OCI-LY7 (cell line): Measurements from ENCODE around the gene CCL3. TPM values are rescaled to one million over a fixed set of nuclear protein-coding genes. Genes with fewer than 3 reads are reported as not detected.

Experiments used
- BruUV-seq: library from RNA; stranded (reverse); fragments of 400-500 nt; replicated peaks from 2 replicates; lab custom pipeline; 2021; lab: Mats Ljungman, UMichigan
- CTCF ChIA-PET: fragments of 300-600 bp; sonication (Branson Sonifier 250); formaldehyde crosslinking; loops from one replicate; lab custom pipeline; 2022; ENCODE audit warnings: antibody characterized with exemption; ENCODE audit not compliant: unreplicated experiment; lab: Charles Lee
- POLR2A ChIA-PET: fragments of 300-600 bp; sonication (Branson Sonifier 250); formaldehyde crosslinking; loops from one replicate; lab custom pipeline; 2022; ENCODE audit warnings: antibody characterized with exemption; lab: Charles Lee
- DNase-seq: peaks from one replicate; pipeline ENCODE4 v3.0.0-alpha.2; 2015; ENCODE audit warnings: low spot score
- H2AFZ ChIP-seq: fragments of 200-600 bp; sonication (generic), shearing (Covaris generic); 2 replicates; pipeline ENCODE4 v1.6.1; 2014; ENCODE audit warnings: mild to moderate bottlenecking, antibody characterized with exemption, low read length, moderate library complexity
- H3K27ac ChIP-seq: fragments of 200-600 bp; sonication (generic); 2 replicates; pipeline ENCODE4 v1.5.1; 2014; ENCODE audit warnings: mixed run types, low read depth, mild to moderate bottlenecking, moderate library complexity, low read length, inconsistent platforms; ENCODE audit not compliant: poor library complexity, severe bottlenecking
- H3K36me3 ChIP-seq: fragments of 200-600 bp; sonication (generic); 2 replicates; pipeline ENCODE4 v1.6.1; 2014; ENCODE audit warnings: mild to moderate bottlenecking, antibody characterized with exemption, low read length, moderate library complexity, mixed read lengths; ENCODE audit not compliant: insufficient read depth
- H3K4me1 ChIP-seq: fragments of 200-600 bp; sonication (generic); 2 replicates; pipeline ENCODE4 v1.5.1; 2014; ENCODE audit warnings: mild to moderate bottlenecking, low read length; ENCODE audit not compliant: insufficient read depth, poor library complexity, severe bottlenecking
- H3K4me2 ChIP-seq: fragments of 200-600 bp; sonication (generic); 2 replicates; pipeline ENCODE4 v1.6.1; 2014; ENCODE audit warnings: mild to moderate bottlenecking, low read length
- H3K4me3 ChIP-seq: fragments of 200-600 bp; sonication (generic); 2 replicates; pipeline ENCODE4 v1.5.1; 2014; ENCODE audit warnings: mild to moderate bottlenecking, low read depth, low read length; ENCODE audit not compliant: poor library complexity, severe bottlenecking
- H3K79me2 ChIP-seq: fragments of 200-600 bp; sonication (generic); 2 replicates; pipeline ENCODE4 v1.6.1; 2016; ENCODE audit warnings: low read depth, mild to moderate bottlenecking, low read length, moderate library complexity, mixed read lengths; ENCODE audit not compliant: insufficient read depth
- H3K9me2 ChIP-seq: fragments of 200-600 bp; sonication (generic); 2 replicates; pipeline ENCODE4 v1.6.1; 2016; ENCODE audit warnings: mild to moderate bottlenecking, low read length, mixed read lengths; ENCODE audit not compliant: insufficient read depth
- H3K9me3 ChIP-seq: fragments of 200-600 bp; sonication (generic); 2 replicates; pipeline ENCODE4 v1.6.1; 2014; ENCODE audit warnings: mild to moderate bottlenecking, mixed run types, low read length, mixed read lengths
- H4K20me1 ChIP-seq: fragments of 200-600 bp; sonication (generic); 2 replicates; pipeline ENCODE4 v1.6.1; 2014; ENCODE audit warnings: mild to moderate bottlenecking, antibody characterized with exemption, low read length, moderate library complexity, mixed read lengths; ENCODE audit not compliant: insufficient read depth
- EZH2phosphoT487 ChIP-seq: fragments of 200-600 bp; sonication (generic); IDR thresholded peaks from 2 replicates; pipeline ENCODE4 v1.6.1; 2018; ENCODE audit warnings: low read depth, borderline replicate concordance, mild to moderate bottlenecking, mixed run types, antibody characterized with exemption, low read length, moderate library complexity, mixed read lengths
- intact Hi-C: fragments of 100-400 bp; cut with micrococcal nuclease; formaldehyde crosslinking; loops from one replicate; pipeline ENCODE4 v1.10.0; 2022; ENCODE audit not compliant: unreplicated experiment
- total RNA-seq, 2 experiments: library from RNA; depleted of rRNA in 1 of 2; stranded (reverse); fragments of >200 nt in 1 of 2; shearing (Covaris generic) in 1 of 2; gene quantifications; 2 replicates each; pipeline ENCODE4 v1.2.3, GENCODE V29; 2014 to 2022
- TF ChIP-seq, protein P1 (sequence below): fragments of 200-600 bp; sonication (generic); conservative IDR thresholded peaks from 2 replicates; pipeline ENCODE4 v1.5.1; 2014; ENCODE audit warnings: mild to moderate bottlenecking, antibody characterized with exemption, low read length, moderate library complexity, mixed read lengths

Gene CCL3
- total RNA-seq, 2 experiments from 2014 or later = not detected

- Histone ChIP-seq H3K9me2 (no peaks in the 10 kb centered on the region), H3K27ac (no peak overlapping the region), H3K36me3 (no peaks in the 10 kb centered on the region), H3K4me2 (no peak overlapping the region), H3K4me1 (no peaks in the 10 kb centered on the region), H4K20me1 (no peaks in the 10 kb centered on the region), H3K4me3 (no peak overlapping the region), H2AFZ (no peak overlapping the region), H3K9me3 (no peaks in the 10 kb centered on the region), H3K79me2 (no peaks in the 10 kb centered on the region)
- TF ChIP-seq EZH2phosphoT487 = no peak
- TF ChIP-seq, protein P1, sequence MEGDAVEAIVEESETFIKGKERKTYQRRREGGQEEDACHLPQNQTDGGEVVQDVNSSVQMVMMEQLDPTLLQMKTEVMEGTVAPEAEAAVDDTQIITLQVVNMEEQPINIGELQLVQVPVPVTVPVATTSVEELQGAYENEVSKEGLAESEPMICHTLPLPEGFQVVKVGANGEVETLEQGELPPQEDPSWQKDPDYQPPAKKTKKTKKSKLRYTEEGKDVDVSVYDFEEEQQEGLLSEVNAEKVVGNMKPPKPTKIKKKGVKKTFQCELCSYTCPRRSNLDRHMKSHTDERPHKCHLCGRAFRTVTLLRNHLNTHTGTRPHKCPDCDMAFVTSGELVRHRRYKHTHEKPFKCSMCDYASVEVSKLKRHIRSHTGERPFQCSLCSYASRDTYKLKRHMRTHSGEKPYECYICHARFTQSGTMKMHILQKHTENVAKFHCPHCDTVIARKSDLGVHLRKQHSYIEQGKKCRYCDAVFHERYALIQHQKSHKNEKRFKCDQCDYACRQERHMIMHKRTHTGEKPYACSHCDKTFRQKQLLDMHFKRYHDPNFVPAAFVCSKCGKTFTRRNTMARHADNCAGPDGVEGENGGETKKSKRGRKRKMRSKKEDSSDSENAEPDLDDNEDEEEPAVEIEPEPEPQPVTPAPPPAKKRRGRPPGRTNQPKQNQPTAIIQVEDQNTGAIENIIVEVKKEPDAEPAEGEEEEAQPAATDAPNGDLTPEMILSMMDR = no peak
- no peak for DNase-seq
- intact Hi-C loops = no loop called here
- BruUV-seq = no TSS peak
- POLR2A ChIA-PET = no interaction called here
- CTCF ChIA-PET = no interaction called here
Measured at GRCh38 chr17:36060816-36061215, 29.1 kb downstream of the CCL3 start.

GRCh38 chr17:36059406-36059805, 30.5 kb downstream of the CCL3 start:
- Histone ChIP-seq H3K36me3 (no peaks in the 10 kb centered on the region), H3K9me3 (no peaks in the 10 kb centered on the region), H3K4me2 (no peak overlapping the region), H3K79me2 (no peaks in the 10 kb centered on the region), H3K9me2 (no peaks in the 10 kb centered on the region), H3K4me1 (no peaks in the 10 kb centered on the region), H2AFZ (no peak overlapping the region), H3K4me3 (no peak overlapping the region), H4K20me1 (no peaks in the 10 kb centered on the region), H3K27ac (no peak overlapping the region)
- no peak for DNase-seq
- ChIA-PET CTCF (no interaction called here), POLR2A (interaction anchor here (1.2 kb wide), 1 partner anchor 14 kb away, joined by 3 read pairs; no protein-coding TSS in a partner anchor)
- intact Hi-C loops = no loop called here
- no TSS peak for BruUV-seq
- no peak for TF ChIP-seq EZH2phosphoT487
- TF ChIP-seq, protein P1 = no peak

DNA sequence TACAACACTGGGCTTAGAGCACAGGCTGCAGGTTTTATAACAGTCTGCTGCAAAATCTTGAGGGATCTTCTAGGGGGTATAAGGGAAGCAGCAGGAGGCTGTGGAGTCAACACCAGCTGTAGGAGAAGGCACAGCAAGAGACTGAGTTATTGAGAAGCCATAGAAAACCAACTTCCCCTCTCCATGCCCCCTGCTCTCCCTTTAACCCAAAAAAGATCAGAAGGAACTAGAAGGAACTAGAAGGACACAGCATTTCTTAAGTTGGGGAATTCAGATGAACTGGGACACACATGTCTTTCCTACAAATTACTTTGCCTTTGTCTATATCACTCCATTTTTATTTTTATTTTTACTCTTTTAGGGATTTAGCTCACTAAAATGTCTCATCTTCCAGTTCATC, 32.0 kb downstream of the CCL3 start:
- DNase-seq = no peak
- no peaks in the 10 kb centered on the region for H3K36me3 ChIP-seq
- no peaks in the 10 kb centered on the region for H3K9me3 ChIP-seq
- H3K4me3 ChIP-seq = no peak overlapping the region
- no peaks in the 10 kb centered on the region for H4K20me1 ChIP-seq
- no peak overlapping the region for H3K27ac ChIP-seq
- no peaks in the 10 kb centered on the region for H3K9me2 ChIP-seq
- intact Hi-C loops = no loop called here
- ChIA-PET POLR2A (no interaction called here), CTCF (no interaction called here)
- BruUV-seq = no TSS peak
- no peaks in the 10 kb centered on the region for H3K4me1 ChIP-seq
- no peaks in the 10 kb centered on the region for H3K79me2 ChIP-seq
- no peak overlapping the region for H2AFZ ChIP-seq
- no peak for TF ChIP-seq EZH2phosphoT487
- TF ChIP-seq, protein P1 = no peak
- no peak overlapping the region for H3K4me2 ChIP-seq
